DOHH2 (cell line): ENCODE measurements around the gene ERAL1.
"Not testable (repeated sequence)": the region's sequence is repeated elsewhere in the genome, so short reads cannot be mapped to it uniquely, and the experiment has no call there.

Source experiments
- H3F3A ChIP-seq: fragments of 200-600 bp; sonication (generic), shearing (Covaris generic); 2 replicates; pipeline ENCODE4 v1.6.0; 2016; ENCODE audit warnings: antibody characterized with exemption, mild to moderate bottlenecking; ENCODE audit not compliant: control insufficient read depth, insufficient read depth
- H3K27ac ChIP-seq: fragments of 200-600 bp; sonication (generic); 2 replicates; pipeline ENCODE4 v1.5.1; 2014; ENCODE audit warnings: low read depth, mild to moderate bottlenecking, low read length, moderate library complexity
- H3K27me3 ChIP-seq: fragments of 200-600 bp; sonication (generic); 2 replicates; pipeline ENCODE4 v1.6.1; 2014; ENCODE audit warnings: mild to moderate bottlenecking, low read length, mixed read lengths; ENCODE audit not compliant: control insufficient read depth
- H3K36me3 ChIP-seq: fragments of 200-600 bp; sonication (generic); 2 replicates; pipeline ENCODE4 v1.6.1; 2014; ENCODE audit warnings: mild to moderate bottlenecking, low read length, moderate library complexity, mixed read lengths; ENCODE audit not compliant: control insufficient read depth
- H3K4me1 ChIP-seq: fragments of 200-600 bp; sonication (generic); 2 replicates; pipeline ENCODE4 v1.6.1; 2014; ENCODE audit warnings: mild to moderate bottlenecking, low read length, mixed read lengths; ENCODE audit not compliant: control insufficient read depth
- H3K4me2 ChIP-seq: fragments of 200-600 bp; sonication (generic); 2 replicates; pipeline ENCODE4 v1.6.0; 2014; ENCODE audit warnings: mild to moderate bottlenecking, low read length, moderate library complexity
- H3K4me3 ChIP-seq: fragments of 200-600 bp; sonication (generic); 2 replicates; pipeline ENCODE4 v1.5.1; 2014; ENCODE audit warnings: mild to moderate bottlenecking, low read length, mixed read lengths
- H3K79me2 ChIP-seq: fragments of 200-600 bp; sonication (generic); 2 replicates; pipeline ENCODE4 v1.6.1; 2014; ENCODE audit warnings: mild to moderate bottlenecking, low read length, mixed read lengths; ENCODE audit not compliant: control insufficient read depth
- H3K9me2 ChIP-seq: fragments of 200-600 bp; sonication (generic); replicated peaks from 2 replicates; pipeline ENCODE4 v1.6.1; 2014; ENCODE audit warnings: mild to moderate bottlenecking, low read length, mixed read lengths; ENCODE audit not compliant: control insufficient read depth
- H3K9me3 ChIP-seq: fragments of 200-600 bp; sonication (generic); 2 replicates; pipeline ENCODE4 v1.6.1; 2014; ENCODE audit warnings: antibody characterized with exemption, low read length, mixed read lengths; ENCODE audit not compliant: control insufficient read depth, insufficient read depth
- H4K20me1 ChIP-seq: fragments of 200-600 bp; sonication (generic); 2 replicates; pipeline ENCODE4 v1.6.0; 2014; ENCODE audit warnings: low read depth, mild to moderate bottlenecking, antibody characterized with exemption, low read length, moderate library complexity; ENCODE audit not compliant: control insufficient read depth, insufficient read depth
- EZH2phosphoT487 ChIP-seq: fragments of 200-600 bp; sonication (generic); IDR thresholded peaks from 2 replicates; pipeline ENCODE4 v1.6.1; 2017; ENCODE audit warnings: borderline replicate concordance, mild to moderate bottlenecking, antibody characterized with exemption, low read length, moderate library complexity, mixed read lengths
- TF ChIP-seq, protein P1 (sequence below): fragments of 200-600 bp; sonication (generic); IDR thresholded peaks from one replicate; pipeline ENCODE4 v1.5.1; 2014; ENCODE audit warnings: antibody characterized with exemption, mild to moderate bottlenecking, low read depth, low read length; ENCODE audit not compliant: poor library complexity, severe bottlenecking

ERAL1 gene

GRCh38 chr17:28900986-28901726, 46.3 kb downstream of the ERAL1 start:
- H3K4me2 ChIP-seq = peak overlapping the region; percentile 69
- H3K4me3 ChIP-seq = peak overlapping the region; percentile 78
- H3F3A ChIP-seq = peaks cover 27% of the 10 kb centered on the region
- peaks cover 32% of the 10 kb centered on the region for H3K4me1 ChIP-seq
- peaks cover 29% of the 10 kb centered on the region for H3K79me2 ChIP-seq
- H3K27ac ChIP-seq = no peak overlapping the region
- no peak for TF ChIP-seq EZH2phosphoT487
- TF ChIP-seq, protein P1, sequence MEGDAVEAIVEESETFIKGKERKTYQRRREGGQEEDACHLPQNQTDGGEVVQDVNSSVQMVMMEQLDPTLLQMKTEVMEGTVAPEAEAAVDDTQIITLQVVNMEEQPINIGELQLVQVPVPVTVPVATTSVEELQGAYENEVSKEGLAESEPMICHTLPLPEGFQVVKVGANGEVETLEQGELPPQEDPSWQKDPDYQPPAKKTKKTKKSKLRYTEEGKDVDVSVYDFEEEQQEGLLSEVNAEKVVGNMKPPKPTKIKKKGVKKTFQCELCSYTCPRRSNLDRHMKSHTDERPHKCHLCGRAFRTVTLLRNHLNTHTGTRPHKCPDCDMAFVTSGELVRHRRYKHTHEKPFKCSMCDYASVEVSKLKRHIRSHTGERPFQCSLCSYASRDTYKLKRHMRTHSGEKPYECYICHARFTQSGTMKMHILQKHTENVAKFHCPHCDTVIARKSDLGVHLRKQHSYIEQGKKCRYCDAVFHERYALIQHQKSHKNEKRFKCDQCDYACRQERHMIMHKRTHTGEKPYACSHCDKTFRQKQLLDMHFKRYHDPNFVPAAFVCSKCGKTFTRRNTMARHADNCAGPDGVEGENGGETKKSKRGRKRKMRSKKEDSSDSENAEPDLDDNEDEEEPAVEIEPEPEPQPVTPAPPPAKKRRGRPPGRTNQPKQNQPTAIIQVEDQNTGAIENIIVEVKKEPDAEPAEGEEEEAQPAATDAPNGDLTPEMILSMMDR = no peak
- H3K27me3 ChIP-seq = no peaks in the 10 kb centered on the region
- H3K9me3 ChIP-seq = no peaks in the 10 kb centered on the region
- H4K20me1 ChIP-seq = no peaks in the 10 kb centered on the region
- H3K9me2 ChIP-seq = no peaks in the 10 kb centered on the region
- H3K36me3 ChIP-seq = peaks cover 30% of the 10 kb centered on the region

- H3K79me2 ChIP-seq = peaks cover 19% of the 10 kb centered on the region
- TF ChIP-seq EZH2phosphoT487 = no peak
- TF ChIP-seq, protein P1 = no peak
- H3K9me3 ChIP-seq = no peaks in the 10 kb centered on the region
- no peaks in the 10 kb centered on the region for H3K9me2 ChIP-seq
- H3K27ac ChIP-seq = peak overlapping the region; percentile 59
- H3K4me2 ChIP-seq = peak overlapping the region; percentile 69
- H3F3A ChIP-seq = peaks cover 27% of the 10 kb centered on the region
- H3K36me3 ChIP-seq = peaks cover 39% of the 10 kb centered on the region
- H3K4me1 ChIP-seq = peaks cover 28% of the 10 kb centered on the region
- peak overlapping the region; percentile 78 for H3K4me3 ChIP-seq
- no peaks in the 10 kb centered on the region for H3K27me3 ChIP-seq
- no peaks in the 10 kb centered on the region for H4K20me1 ChIP-seq
Measured at GRCh38 chr17:28901866-28902818, 47.3 kb downstream of the ERAL1 start.

GRCh38 chr17:28902819-28903545, 48.2 kb downstream of the ERAL1 start, which contains the start of gene DHRS13:
Gene DHRS13 (minus strand): TSS chr17:28903079. CDS start chr17:28902944, 135 bp downstream.
- Histone ChIP-seq H3K79me2 (peaks cover 19% of the 10 kb centered on the region), H3K4me2 (peak within 1 kb of the TSS; percentile 69), H3K27ac (peak within 1 kb of the TSS; percentile 59), H4K20me1 (no peaks in the 10 kb centered on the region), H3K27me3 (no peaks in the 10 kb centered on the region), H3K9me3 (no peaks in the 10 kb centered on the region), H3F3A (peaks cover 24% of the 10 kb centered on the region), H3K36me3 (peaks cover 45% of the 10 kb centered on the region), H3K4me1 (peaks cover 23% of the 10 kb centered on the region), H3K9me2 (no peaks in the 10 kb centered on the region), H3K4me3 (peak within 1 kb of the TSS; percentile 78)
- TF ChIP-seq EZH2phosphoT487 = no peak
- TF ChIP-seq, protein P1 = peak; percentile 99

DNA sequence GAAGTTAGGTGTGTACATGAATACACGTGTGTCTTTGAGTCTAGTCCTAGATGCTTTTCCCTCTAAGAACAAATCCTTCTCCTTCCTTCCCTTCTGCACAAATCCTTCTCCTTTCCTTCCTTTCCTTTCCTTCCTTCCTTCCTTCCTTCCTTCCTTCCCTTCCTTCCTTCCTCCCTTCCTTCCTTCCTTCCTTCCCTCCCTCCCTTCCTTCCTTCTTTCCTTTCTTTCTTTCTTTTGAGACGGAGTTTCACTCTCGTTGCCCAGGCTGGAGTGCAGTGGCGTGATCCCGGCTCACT, 48.7 kb downstream of the ERAL1 start:
- Histone ChIP-seq H3K4me3 (peak overlapping the region; percentile 58), H3K79me2 (peaks cover 19% of the 10 kb centered on the region), H3K4me1 (peaks cover 19% of the 10 kb centered on the region), H3F3A (peaks cover 21% of the 10 kb centered on the region), H3K4me2 (peak overlapping the region; percentile 59), H3K36me3 (peaks cover 44% of the 10 kb centered on the region)
- H3K9me3 ChIP-seq, H3K27me3 ChIP-seq, H4K20me1 ChIP-seq, H3K27ac ChIP-seq, H3K9me2 ChIP-seq: not testable (repeated sequence)
